GM19099 (cell line): ENCODE measurements around the gene PLA2G2D.

ENCODE experiments used
- POLR2A ChIP-seq: IDR thresholded peaks from 3 replicates; pipeline ENCODE4 v1.6.1; 2011; ENCODE audit warnings: low read depth; ENCODE audit not compliant: insufficient read length; ENCODE audit errors: extremely low read depth

The PLA2G2D gene

DNA sequence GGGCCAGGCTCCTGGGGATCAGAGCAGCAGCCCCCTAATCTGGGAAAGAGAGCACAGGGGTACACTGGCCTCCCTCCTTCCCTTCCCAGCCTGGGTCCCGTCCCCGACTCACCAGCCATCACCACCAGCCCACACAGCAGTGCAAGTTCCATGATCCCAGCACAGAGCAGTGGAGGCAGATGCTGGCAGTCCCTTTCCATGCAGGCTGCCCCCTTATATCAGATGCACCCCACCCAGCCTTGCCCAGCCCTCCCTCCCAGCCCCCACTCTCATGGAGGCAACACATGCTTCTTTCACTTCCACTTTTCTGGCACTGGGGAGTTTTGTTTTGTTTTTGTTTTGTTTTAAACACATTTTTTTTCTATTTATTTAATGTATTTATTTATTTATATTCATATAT lies at the start of gene PLA2G2D:
Gene PLA2G2D (minus strand): TSS at position 190 of the 400 bp plus-strand sequence. CDS start 38 bp downstream, at position 152.
- no peak for TF ChIP-seq POLR2A

GRCh38 chr1:20168564-20169491 lies 49.5 kb upstream of the PLA2G2D start:
- no peak for TF ChIP-seq POLR2A

DNA sequence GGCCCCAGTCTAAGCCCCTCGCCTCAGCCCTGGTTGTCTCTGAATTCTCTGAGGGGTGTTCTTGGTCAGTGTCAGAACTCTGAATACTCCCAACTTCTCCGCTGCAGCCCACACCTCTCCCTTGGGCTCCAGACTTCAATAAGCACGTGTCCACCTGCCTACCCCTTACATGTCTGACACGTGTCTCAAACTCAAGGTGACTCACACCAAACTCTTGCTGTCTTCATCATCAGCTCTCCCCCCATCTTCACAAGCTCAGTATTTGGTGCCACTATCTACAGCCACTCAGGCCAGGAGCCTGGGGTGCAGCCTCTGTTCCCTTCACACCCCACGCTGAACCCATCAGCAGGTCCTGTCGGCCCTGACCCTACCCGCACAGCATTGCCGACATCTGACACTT lies 47.8 kb upstream of the PLA2G2D start:
- TF ChIP-seq POLR2A, result no peak

GRCh38 chr1:20166051-20166450 lies 46.7 kb upstream of the PLA2G2D start:
- no peak for TF ChIP-seq POLR2A

DNA sequence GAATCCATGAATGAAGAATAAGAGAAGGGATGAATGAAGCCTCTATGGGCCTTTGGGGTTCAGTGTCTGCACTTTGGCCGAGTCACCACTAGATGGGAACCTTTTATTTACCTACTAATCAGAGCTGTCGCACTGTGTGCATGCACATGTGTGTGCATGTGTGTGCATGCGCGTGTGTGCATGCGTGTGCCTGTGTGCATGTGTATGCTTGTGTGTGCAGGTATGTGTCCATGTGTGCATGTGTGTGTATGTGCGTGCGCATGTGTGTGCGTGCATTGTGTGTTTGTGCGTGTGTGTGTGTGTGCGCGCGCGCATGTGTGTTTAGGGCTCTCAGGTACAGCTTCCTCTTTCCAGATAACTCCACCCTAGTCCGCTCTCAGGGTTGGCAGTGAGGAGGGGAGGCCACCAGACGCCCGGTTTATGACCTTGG lies 46.2 kb upstream of the PLA2G2D start:
- no peak for TF ChIP-seq POLR2A

DNA sequence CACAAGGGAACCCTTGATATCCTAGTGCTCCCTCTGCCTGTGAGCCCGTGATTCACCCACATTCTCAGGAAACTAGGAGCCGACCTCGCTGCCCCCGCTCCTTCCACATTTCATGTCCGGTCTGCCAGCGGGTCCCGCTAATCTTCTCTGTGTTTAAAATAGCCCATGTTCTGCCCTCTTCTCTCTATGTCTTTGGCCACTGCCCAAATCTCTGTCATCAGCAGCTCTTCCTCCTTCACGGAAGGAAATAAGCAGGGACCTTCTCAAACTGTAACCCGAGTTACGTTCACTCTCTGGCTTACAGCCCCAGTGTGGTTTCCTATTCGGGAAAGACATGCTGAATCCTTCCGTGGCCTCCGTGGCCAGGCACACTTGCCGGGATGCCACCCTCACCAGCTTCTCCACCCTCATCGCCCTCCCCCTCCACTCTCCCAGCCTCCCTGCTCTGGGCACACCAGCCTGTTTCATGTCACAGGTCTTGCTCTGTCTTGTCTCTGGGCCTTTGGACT lies 45.4 kb upstream of the PLA2G2D start:
- TF ChIP-seq POLR2A, result no peak

GRCh38 chr1:20160034-20160433 lies 40.7 kb upstream of the PLA2G2D start:
- TF ChIP-seq POLR2A, result no peak

DNA sequence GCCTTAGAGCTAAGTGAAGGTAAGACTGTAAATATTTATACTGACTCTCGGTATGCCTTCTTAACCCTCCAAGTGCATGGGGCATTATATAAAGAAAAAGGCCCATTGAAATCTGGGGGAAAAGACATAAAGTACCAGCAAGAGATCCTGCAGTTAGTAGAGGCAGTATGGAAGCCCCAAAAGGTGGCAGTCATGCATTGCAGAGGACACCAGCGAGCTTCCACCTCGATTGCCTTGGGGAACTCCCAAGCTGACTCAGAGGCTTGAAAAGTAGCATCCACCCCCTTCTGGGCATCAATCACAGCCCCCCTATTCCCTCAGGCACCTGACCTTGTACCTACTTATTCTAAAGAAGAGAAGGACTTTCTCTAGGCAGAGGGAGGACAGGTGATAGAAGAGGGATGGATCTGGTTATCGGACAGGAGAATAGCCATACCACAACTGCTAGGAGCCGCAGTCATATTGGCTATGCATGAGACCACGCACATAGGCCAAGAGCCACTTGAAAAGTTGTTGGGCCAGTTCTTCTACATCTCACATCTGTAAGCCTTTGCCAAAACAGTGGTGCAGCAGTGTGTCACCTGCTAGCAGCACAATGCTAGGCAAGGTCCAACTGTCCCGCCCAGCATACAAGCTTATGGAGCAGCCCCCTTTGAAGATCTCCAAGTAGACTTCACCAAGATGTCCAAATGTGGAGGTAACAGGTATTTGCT lies 39.2 kb upstream of the PLA2G2D start:
- no peak for TF ChIP-seq POLR2A

DNA sequence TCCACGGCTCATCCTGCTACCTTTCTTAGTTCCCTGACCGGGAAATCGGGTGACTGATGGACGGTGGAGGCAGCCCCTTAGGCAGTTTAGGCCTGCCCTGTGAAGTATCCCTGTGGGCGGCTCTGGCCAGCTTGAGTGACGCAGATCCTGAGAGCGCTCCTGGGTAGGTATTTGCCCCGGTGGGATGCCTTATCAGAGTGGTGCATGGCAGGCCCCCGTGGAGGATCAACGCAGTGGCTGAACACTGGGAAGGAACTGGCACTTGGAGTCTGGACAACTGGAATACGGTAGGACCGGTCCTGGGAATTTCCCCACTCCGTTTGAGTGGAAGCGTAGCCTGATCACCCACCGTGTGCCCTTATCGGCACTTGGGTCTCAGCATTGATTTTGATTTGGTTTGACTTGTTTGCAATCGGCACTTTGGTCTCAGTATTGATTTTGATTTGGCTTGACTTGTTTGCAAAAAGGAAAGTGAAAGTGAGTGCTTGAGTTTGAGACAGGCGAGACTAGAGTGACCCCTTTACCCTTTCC lies 35.0 kb upstream of the PLA2G2D start:
- TF ChIP-seq POLR2A, result no peak

GRCh38 chr1:20153000-20153418 lies 33.7 kb upstream of the PLA2G2D start:
- no peak for TF ChIP-seq POLR2A

DNA sequence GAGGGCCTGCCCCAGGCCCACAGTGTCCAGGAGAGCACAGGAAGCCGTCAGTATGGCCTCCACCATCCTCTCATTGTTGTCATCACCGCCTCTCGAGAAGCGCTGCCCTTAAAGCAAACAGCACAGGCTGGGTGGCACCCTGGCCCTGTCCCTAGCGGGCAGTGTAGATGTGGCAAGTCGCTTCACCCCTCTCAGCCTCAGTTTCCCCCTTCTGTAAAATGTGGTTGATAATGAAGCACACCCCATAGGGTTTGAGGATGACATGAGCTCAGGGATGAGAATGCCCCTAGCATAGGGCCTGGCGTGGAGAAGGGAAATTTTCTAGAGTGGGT lies 33.2 kb upstream of the PLA2G2D start:
- TF ChIP-seq POLR2A, result no peak

DNA sequence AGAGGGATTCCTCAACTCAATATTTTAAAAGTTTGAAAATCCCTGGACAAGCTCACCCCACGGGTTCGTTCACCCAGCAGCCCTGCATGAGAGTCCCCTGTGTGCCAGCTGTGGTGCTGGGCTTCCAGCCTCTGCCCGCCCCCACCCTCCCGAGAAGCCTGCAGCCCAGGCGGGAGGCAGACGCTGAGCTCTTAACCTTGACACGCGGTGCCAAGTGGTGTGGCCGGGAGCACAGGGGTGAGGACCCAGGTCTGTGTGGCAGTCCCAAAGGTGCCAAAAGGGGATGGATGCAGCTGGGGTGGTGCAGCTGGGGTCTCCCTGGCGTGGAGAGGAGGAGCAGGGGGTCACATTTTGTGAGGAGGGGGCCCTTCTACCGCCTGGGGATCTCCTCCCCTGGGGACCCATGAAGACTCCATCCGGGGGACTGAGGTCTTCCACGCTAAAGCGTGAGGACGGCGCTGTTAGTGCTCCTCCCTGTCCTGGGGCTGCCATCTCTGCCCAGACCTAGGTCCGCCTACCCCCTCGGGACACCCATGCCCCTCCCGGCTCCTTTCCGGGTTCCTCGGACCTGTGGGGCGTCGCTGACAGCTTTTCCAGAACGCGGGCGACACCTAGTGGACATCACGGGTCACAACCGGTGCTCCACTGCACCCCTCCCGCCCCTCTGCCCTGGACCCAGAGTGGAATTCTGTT lies 32.7 kb upstream of the PLA2G2D start:
- TF ChIP-seq POLR2A, result no peak

DNA sequence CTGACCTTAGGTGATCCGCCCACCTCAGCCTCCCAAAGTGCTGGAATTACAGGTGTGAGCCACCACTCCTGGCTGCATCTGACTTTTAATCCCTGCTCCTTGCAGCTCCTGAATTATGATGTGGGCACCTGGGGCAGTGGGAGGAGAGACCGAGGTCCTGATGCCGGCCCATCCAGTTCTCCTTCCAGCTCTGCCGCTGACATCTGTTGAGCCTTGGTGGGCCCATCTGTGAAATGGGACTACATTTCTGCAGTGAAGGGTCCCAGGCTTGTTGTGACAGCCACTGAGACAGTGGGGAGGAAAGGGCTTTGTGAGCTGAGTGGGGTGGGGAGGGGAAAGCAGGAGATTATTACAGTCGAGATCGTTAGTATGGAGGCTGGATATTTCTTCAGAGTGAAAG lies 31.6 kb upstream of the PLA2G2D start:
- TF ChIP-seq POLR2A, result no peak

- no peak for TF ChIP-seq POLR2A
Observed at GRCh38 chr1:20150326-20150705, 31.0 kb upstream of the PLA2G2D start.
